Measurements from ENCODE around the gene FAIM2.
A peak's percentile ranks its signal among the peaks of the same experiment; 100 is the strongest.

Gene FAIM2

DNA sequence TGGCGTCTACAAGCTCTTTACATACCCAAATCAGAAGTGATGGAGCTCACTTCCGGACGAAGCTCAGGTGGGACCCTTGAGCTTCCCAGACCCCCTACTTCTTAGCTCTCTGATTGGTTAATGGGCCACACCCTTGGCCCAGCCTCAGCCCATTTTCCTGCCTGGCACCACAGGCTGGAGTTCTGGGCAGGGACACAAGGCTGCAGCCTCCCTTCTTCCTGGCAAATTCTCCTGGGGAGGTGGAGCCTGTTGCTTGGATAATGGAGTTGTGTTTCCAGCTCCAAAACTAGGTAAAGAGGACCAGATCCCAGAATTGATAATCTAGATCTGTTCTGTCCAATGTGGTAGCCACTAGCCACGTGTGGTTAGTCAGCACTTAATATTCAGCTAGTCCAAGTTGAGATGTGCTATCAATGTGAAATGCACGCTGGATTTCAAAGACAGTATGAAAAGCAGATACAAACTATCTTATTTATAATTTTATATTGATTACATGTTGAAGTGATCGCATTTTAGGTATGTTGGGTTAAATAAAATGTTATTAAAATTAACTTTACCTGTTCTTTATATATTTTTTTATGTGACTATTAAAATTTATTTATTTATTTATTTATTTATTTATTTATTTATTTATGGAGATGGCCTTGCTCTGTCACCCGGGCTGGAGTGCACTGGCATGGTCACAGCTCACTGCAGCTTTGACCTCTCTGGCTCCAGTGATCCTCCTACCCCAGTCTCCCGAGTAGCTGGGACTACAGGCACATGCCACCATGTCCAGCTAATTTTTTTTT is 12.6 kb upstream of the FAIM2 start:
- TF ChIP-seq, protein P1, sequence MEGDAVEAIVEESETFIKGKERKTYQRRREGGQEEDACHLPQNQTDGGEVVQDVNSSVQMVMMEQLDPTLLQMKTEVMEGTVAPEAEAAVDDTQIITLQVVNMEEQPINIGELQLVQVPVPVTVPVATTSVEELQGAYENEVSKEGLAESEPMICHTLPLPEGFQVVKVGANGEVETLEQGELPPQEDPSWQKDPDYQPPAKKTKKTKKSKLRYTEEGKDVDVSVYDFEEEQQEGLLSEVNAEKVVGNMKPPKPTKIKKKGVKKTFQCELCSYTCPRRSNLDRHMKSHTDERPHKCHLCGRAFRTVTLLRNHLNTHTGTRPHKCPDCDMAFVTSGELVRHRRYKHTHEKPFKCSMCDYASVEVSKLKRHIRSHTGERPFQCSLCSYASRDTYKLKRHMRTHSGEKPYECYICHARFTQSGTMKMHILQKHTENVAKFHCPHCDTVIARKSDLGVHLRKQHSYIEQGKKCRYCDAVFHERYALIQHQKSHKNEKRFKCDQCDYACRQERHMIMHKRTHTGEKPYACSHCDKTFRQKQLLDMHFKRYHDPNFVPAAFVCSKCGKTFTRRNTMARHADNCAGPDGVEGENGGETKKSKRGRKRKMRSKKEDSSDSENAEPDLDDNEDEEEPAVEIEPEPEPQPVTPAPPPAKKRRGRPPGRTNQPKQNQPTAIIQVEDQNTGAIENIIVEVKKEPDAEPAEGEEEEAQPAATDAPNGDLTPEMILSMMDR (IDR thresholded peaks at IDR 0.05), result no peak
- no peak for TF ChIP-seq ZFX (IDR thresholded peaks at IDR 0.05; ENCODE audit: borderline replicate concordance)

DNA sequence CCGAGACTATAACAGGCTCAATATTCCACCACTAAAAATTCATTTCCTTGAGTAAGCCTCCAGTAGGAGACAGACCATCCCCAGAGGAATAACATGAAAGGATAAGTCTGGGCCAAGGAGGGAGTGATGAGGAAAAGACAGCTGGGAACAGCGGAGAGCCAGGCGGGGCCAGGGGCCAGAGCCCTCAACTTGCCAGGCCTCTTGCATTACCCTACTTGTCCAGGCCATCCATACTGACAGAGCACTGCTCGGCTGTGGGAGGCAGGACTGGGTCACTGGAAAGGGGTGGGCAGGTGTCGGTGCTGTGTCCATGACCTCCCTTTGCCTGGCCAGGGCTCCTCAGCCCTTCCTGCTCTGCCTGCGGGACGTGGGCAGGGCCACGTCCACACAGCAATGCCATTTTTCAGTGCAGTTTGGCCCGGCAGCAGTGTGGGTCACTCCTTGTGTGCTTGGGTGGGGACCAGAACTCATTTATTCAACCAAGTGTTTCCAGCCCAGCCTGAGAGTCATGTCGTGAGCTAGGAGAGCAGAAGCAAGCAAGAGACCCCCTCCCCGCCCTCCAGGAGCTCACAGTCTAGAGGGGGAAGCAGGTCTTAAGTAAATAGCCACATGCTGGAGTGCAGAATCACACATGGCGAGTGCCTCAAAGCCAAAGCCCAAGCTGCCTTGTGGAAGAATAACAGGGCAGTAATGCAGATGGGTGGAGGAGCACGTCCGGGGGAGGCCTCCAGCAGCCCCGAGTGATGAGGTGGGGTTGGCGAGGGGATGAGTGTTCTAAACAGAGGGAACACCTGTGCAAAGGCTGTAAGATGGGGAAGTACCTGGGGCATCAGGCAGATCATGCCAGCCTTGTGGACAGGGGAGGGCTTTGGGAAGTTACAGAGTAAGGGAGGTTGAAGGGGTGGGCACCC is 8.9 kb upstream of the FAIM2 start:
- no peak for TF ChIP-seq ZFX (IDR thresholded peaks at IDR 0.05; ENCODE audit: borderline replicate concordance)
- TF ChIP-seq, protein P1 (IDR thresholded peaks at IDR 0.05), result no peak
- no peak overlapping the region for H3K27ac ChIP-seq

More for the DNA sequence above, 12.6 kb upstream of the FAIM2 start:
- H3K27ac ChIP-seq, result no peak overlapping the region

DNA sequence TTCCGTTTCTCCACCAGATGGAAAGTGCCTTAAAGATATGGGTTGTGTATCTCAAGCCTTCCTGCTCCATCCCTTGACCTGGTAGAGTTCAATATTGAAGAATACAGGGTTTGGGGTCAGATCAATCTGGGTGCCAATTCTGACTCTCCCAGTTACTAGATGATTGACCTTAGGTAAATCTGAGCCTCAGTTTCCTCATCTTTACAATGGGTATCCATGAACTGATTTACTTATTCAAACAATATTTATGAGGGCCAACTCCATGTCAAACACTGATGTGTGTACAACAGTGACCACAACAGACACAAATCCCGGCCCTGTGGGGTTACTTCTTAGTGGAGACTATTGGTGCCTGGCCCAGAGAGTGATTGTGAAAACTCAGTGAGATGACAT is 7.5 kb upstream of the FAIM2 start:
- H3K27ac ChIP-seq, result no peak overlapping the region
- TF ChIP-seq, protein P1 (IDR thresholded peaks at IDR 0.05), result no peak
- TF ChIP-seq ZFX (IDR thresholded peaks at IDR 0.05; ENCODE audit: borderline replicate concordance), result no peak

DNA sequence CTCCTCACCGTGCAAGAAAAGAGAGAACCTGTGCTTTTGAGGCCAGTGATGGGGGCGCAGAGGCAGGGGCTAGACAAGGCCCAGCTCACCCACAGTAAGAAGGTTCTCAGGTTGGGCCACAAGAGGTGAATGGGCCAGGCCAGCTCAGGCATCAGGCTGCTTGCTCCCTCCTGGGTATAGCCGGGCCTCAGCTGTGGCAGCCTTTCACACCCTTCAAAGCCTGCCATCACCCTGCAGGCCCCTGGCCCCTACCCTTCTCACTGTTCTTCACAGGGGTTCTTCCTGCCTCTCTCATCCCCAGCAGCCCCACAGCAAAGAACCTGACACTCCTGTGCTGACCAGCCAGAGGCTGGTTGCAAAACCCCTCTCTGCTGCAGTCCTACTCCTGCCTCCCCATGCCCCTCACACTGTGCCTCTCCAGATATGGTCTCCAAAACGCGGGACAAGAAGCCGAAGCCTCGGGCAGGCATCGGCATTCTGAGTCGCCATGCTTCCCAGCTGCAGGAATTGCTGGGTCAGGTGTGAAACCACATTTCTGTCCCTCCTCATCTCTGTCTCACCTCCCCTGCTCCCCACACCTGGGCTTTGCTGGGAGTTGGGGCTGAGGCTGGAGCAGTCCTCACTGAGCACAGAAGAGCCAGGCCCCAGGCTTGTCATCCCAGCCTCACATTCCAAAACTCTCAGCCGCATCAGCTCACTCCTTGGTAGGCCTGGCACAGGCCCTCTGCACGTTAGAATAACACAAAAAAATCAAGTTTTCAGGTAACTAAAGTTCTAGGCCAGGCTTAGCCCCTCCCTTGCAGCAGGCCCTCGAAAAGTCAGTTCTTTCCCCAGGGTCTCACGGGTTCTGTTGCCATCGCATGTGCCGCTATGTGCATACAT is 6.9 kb upstream of the FAIM2 start:
- TF ChIP-seq ZFX (IDR thresholded peaks at IDR 0.05; ENCODE audit: borderline replicate concordance), result no peak
- TF ChIP-seq, protein P1 (IDR thresholded peaks at IDR 0.05), result no peak
- peak overlapping the region; percentile 39 for H3K27ac ChIP-seq

DNA sequence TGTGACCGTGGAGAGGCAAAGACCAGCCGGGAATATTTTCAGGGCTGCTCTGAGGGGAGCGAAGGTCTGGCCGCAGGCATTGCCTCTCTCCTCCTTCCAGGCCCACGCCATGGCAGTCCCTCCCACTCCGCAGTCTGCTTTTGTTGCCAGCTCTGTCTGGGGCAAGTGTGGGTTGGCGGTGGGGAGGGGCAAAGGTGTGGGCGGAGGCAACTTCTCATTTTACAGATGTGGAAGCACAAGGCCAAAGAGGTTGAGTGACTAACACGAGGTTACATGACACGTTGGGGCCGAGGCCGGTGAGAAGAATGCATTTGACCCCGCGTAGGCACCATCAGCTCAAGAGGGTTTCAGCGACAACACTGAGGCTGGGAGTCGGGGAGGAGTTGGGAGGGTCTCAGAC is 6.1 kb upstream of the FAIM2 start:
- H3K27ac ChIP-seq, result peak overlapping the region; percentile 39
- TF ChIP-seq ZFX (IDR thresholded peaks at IDR 0.05; ENCODE audit: borderline replicate concordance), result no peak
- TF ChIP-seq, protein P1 (IDR thresholded peaks at IDR 0.05), result no peak

DNA sequence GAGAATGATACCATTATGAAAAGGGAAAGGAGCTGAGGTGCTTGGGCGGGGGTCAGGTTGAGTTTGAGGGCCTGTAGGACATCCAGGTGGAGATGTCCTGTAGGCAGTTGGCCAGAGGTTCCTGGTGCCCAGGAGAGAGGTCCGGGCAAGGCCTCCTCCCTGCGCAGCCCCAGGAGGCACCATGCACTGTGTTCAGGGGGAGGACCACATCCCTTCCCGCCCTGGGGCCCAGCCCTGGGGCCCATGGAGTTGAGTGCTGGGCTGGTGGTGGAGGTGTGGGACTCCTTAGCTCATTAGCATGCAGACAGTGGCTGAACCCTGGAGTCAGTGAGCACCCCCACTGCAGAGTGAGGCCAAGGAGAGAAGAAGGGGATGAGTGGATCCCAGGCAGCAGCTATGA is 5.7 kb upstream of the FAIM2 start:
- H3K27ac ChIP-seq, result peak overlapping the region; percentile 39
- TF ChIP-seq, protein P1 (IDR thresholded peaks at IDR 0.05), result no peak
- no peak for TF ChIP-seq ZFX (IDR thresholded peaks at IDR 0.05; ENCODE audit: borderline replicate concordance)
